H1 (cell line): ENCODE measurements around the gene UBE2F. TPM values are rescaled to one million over a fixed set of nuclear protein-coding genes. Genes with fewer than 3 reads are reported as not detected.

Experiments
- CREB1 ChIP-seq: IDR thresholded peaks from 2 replicates; pipeline ENCODE4 v1.6.1; 2012; ENCODE audit warnings: inconsistent platforms
- CTBP2 ChIP-seq: IDR thresholded peaks from 2 replicates; pipeline ENCODE4 v1.7.0; 2011; ENCODE audit warnings: borderline replicate concordance, mild to moderate bottlenecking, moderate library complexity, mixed read lengths, low read length; ENCODE audit not compliant: insufficient read depth, insufficient read length
- EZH2 ChIP-seq: fragments of 200-600 bp; sonication (generic); IDR thresholded peaks from 2 replicates; pipeline ENCODE4 v1.7.1; 2012; ENCODE audit warnings: low read depth, mild to moderate bottlenecking, moderate library complexity, low read length, inconsistent platforms; ENCODE audit not compliant: severe bottlenecking
- GABPA ChIP-seq: IDR thresholded peaks from 2 replicates; pipeline ENCODE4 v1.6.1; 2011; ENCODE audit warnings: mild to moderate bottlenecking, low read length, moderate library complexity, borderline replicate concordance; ENCODE audit not compliant: insufficient read depth
- polyA plus RNA-seq, 7 experiments: library from polyadenylated mRNA; depleted of rRNA in 3 of 7; stranded (reverse) in 5 of 7; unstranded in 2 of 7; fragments of >200 nt in 5 of 7; fragments of 200-250 nt in 2 of 7; gene quantifications; 1 replicate in 5 of 7; 2 replicates in 1 of 7; 4 replicates in 1 of 7; pipeline versions ENCODE4 v1.2.1 to v1.2.3, GENCODE V29; 2011 to 2013; ENCODE audit warnings: missing spikeins in 2 of 7, mixed read lengths in 2 of 7
- total RNA-seq: library from RNA; stranded (reverse); fragmentation: NEBNext Ultra II Directional; extraction: Animal tissue kit (Norgen Biotek cat#: 25700); gene quantifications from 2 replicates; pipeline ENCODE4 v1.2.1, GENCODE V29; 2021

Gene UBE2F
- total and polyA plus RNA-seq, 2 of the 8 experiments (the other 6 are each of a cell fraction or from before 2014, with no cell fraction given): 43.3 to 59.8 TPM

GRCh38 chr2:237980087-237980486, 13.3 kb downstream of the UBE2F start (continued):
- TF ChIP-seq CTBP2: no peak
- TF ChIP-seq EZH2: no peak
- no peak for TF ChIP-seq CREB1
- TF ChIP-seq GABPA: no peak
